ENCODE data around the gene EMID1.

Gene EMID1

GRCh38 chr22:29187831-29188230 lies 17.9 kb upstream of the EMID1 start:
- H3K4me1 ChIP-seq (ENCODE audit: control insufficient read depth in 1 of 2, insufficient read depth in 1 of 2, low read depth in 1 of 2, low read length in 1 of 2), result no peaks in the 10 kb centered on the region
- H3K27ac ChIP-seq, result no peak overlapping the region
- H3K4me3 ChIP-seq (ENCODE audit: low read depth in 1 of 2, low read length in 1 of 2), result no peak overlapping the region
- no peaks in the 10 kb centered on the region for H3K36me3 ChIP-seq
- TF ChIP-seq, protein P1, sequence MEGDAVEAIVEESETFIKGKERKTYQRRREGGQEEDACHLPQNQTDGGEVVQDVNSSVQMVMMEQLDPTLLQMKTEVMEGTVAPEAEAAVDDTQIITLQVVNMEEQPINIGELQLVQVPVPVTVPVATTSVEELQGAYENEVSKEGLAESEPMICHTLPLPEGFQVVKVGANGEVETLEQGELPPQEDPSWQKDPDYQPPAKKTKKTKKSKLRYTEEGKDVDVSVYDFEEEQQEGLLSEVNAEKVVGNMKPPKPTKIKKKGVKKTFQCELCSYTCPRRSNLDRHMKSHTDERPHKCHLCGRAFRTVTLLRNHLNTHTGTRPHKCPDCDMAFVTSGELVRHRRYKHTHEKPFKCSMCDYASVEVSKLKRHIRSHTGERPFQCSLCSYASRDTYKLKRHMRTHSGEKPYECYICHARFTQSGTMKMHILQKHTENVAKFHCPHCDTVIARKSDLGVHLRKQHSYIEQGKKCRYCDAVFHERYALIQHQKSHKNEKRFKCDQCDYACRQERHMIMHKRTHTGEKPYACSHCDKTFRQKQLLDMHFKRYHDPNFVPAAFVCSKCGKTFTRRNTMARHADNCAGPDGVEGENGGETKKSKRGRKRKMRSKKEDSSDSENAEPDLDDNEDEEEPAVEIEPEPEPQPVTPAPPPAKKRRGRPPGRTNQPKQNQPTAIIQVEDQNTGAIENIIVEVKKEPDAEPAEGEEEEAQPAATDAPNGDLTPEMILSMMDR (IDR thresholded peaks at IDR 0.05), result no peak
- H3K9me3 ChIP-seq, result no peaks in the 10 kb centered on the region
- H3K27me3 ChIP-seq, result no peaks in the 10 kb centered on the region

DNA sequence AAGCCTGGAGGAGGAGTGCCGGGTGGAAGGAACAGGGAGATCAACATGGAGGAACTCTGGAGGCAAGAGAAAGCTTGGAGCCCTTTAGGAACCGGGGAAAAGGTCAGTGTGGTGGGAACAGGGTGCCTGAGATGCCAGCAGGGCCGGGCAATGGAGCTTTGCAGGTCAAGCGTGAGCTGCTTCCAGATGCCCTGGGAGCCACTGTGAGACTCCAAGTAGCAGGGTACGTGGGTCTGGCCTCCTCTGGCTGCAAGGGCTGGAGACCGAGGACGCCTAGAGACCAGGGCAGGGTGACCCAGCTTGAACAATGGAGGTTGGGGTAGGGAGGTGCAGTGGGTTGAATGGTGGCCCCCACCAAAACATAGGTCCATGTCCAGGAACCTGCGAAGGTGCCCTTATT lies 15.6 kb upstream of the EMID1 start:
- no peak overlapping the region for H3K4me3 ChIP-seq (ENCODE audit: low read depth in 1 of 2, low read length in 1 of 2)
- H3K27me3 ChIP-seq, result no peaks in the 10 kb centered on the region
- TF ChIP-seq, protein P1 (IDR thresholded peaks at IDR 0.05), result no peak
- no peak overlapping the region for H3K27ac ChIP-seq
- no peaks in the 10 kb centered on the region for H3K9me3 ChIP-seq
- no peaks in the 10 kb centered on the region for H3K4me1 ChIP-seq (ENCODE audit: control insufficient read depth in 1 of 2, insufficient read depth in 1 of 2, low read depth in 1 of 2, low read length in 1 of 2)
- no peaks in the 10 kb centered on the region for H3K36me3 ChIP-seq

DNA sequence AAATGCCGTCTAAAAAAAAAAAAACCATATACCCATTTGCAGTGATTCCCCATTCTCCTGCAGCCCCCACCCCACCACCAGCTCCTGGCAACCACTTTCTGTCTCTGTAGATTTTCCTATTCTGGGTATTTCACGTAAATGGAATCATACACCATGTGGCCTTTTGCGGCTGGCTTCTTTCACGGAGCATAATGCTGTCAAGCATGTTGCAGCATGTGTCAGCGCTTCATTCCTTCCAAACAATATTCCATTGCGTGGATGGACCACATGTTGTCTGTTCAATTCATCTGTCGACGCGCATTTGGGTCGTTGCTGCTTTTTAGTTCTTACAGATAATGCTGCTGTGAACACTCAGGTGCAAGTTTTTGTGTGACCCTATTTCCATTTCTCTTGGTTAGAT lies 14.8 kb upstream of the EMID1 start:
- TF ChIP-seq, protein P1 (IDR thresholded peaks at IDR 0.05), result no peak
- Histone ChIP-seq H3K27me3 (no peaks in the 10 kb centered on the region), H3K36me3 (no peaks in the 10 kb centered on the region), H3K4me3 (ENCODE audit: low read depth in 1 of 2, low read length in 1 of 2) (no peak overlapping the region), H3K27ac (no peak overlapping the region), H3K9me3 (no peaks in the 10 kb centered on the region), H3K4me1 (ENCODE audit: control insufficient read depth in 1 of 2, insufficient read depth in 1 of 2, low read depth in 1 of 2, low read length in 1 of 2) (no peaks in the 10 kb centered on the region)

- TF ChIP-seq, protein P1 (IDR thresholded peaks at IDR 0.05), result no peak
- Histone ChIP-seq H3K4me3 (ENCODE audit: low read depth in 1 of 2, low read length in 1 of 2) (no peak overlapping the region), H3K27me3 (no peaks in the 10 kb centered on the region), H3K36me3 (no peaks in the 10 kb centered on the region), H3K27ac (no peak overlapping the region), H3K9me3 (no peaks in the 10 kb centered on the region), H3K4me1 (ENCODE audit: control insufficient read depth in 1 of 2, insufficient read depth in 1 of 2, low read depth in 1 of 2, low read length in 1 of 2) (no peaks in the 10 kb centered on the region)
Observed at GRCh38 chr22:29193021-29193420, 12.7 kb upstream of the EMID1 start.

DNA sequence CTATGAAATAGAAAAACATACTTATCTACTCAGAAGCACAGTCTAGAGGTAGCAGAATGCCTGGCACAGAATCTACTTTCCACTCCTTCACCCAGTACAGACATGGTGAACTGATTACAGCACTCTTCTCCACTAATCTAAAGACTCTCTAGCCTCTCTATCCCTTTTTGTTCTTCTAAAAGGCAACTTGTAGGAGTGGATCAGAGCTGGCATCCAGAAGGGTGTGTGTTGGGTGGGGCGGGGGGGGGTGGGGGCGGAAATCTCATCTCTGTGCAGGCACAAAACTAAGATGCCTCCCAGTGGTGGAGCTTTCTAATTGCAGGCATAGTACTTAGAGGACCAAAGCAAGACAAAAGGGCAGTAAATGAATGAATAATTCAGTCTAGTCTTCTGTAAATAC lies 11.5 kb upstream of the EMID1 start:
- H3K27ac ChIP-seq, result no peak overlapping the region
- H3K4me3 ChIP-seq (ENCODE audit: low read depth in 1 of 2, low read length in 1 of 2), result no peak overlapping the region
- no peaks in the 10 kb centered on the region for H3K27me3 ChIP-seq
- no peaks in the 10 kb centered on the region for H3K36me3 ChIP-seq
- no peaks in the 10 kb centered on the region for H3K9me3 ChIP-seq
- H3K4me1 ChIP-seq (ENCODE audit: control insufficient read depth in 1 of 2, insufficient read depth in 1 of 2, low read depth in 1 of 2, low read length in 1 of 2), result no peaks in the 10 kb centered on the region
- TF ChIP-seq, protein P1 (IDR thresholded peaks at IDR 0.05), result no peak
